SK-N-SH (cell line): Measurements from ENCODE around the gene PAPLN.

ENCODE experiments used
- CTCF ChIP-seq: fragments of 200-600 bp; sonication (generic); IDR thresholded peaks from 2 replicates; pipeline ENCODE4 v1.6.1; 2017; ENCODE audit warnings: antibody characterized with exemption, mild to moderate bottlenecking, moderate library complexity
- EP300 ChIP-seq, 2 experiments: IDR thresholded peaks; 2 replicates each; pipeline versions ENCODE4 v1.4.0 to v1.6.1; 2012; ENCODE audit warnings: borderline replicate concordance in 1 of 2, low read depth in 1 of 2, low read length in 1 of 2
- GABPA ChIP-seq: IDR thresholded peaks from 2 replicates; pipeline ENCODE4 v1.4.0; 2012; ENCODE audit warnings: low read depth, mild to moderate bottlenecking
- JUND ChIP-seq: IDR thresholded peaks from 2 replicates; pipeline ENCODE4 v1.4.0; 2012
- NFIC ChIP-seq: IDR thresholded peaks from 2 replicates; pipeline ENCODE4 v1.4.0; 2012; ENCODE audit warnings: borderline replicate concordance
- NRF1 ChIP-seq: IDR thresholded peaks from 2 replicates; pipeline ENCODE4 v1.6.1; 2012; ENCODE audit warnings: low read depth, mild to moderate bottlenecking, low read length
- PBX3 ChIP-seq: IDR thresholded peaks from 2 replicates; pipeline ENCODE4; 2012
- POLR2AphosphoS5 ChIP-seq: IDR thresholded peaks from 2 replicates; pipeline ENCODE4 v1.6.1; 2012; ENCODE audit warnings: low read depth, low read length
- RCOR1 ChIP-seq: fragments of 150-350 bp; IDR thresholded peaks from 2 replicates; pipeline ENCODE4 v1.6.1; 2017; ENCODE audit warnings: antibody characterized with exemption, low read length
- REST ChIP-seq: IDR thresholded peaks from 2 replicates; pipeline ENCODE4 v1.6.1; 2012; ENCODE audit warnings: mild to moderate bottlenecking, low read depth, low read length, moderate library complexity
- RFX5 ChIP-seq: IDR thresholded peaks from 2 replicates; pipeline ENCODE4 v1.6.1; 2012; ENCODE audit warnings: mild to moderate bottlenecking, improper control_type of control experiment, low read length
- TAF1 ChIP-seq: IDR thresholded peaks from 2 replicates; pipeline ENCODE4 v1.6.1; 2012; ENCODE audit warnings: low read depth, mild to moderate bottlenecking, low read length, moderate library complexity, borderline replicate concordance
- USF2 ChIP-seq: fragments of 150-350 bp; IDR thresholded peaks from 2 replicates; pipeline ENCODE4 v1.6.1; 2017; ENCODE audit warnings: antibody characterized with exemption, low read length, low read depth, borderline replicate concordance

GRCh38 chr14:73312687-73313086 is 75.4 kb downstream of the PAPLN start:
- TF ChIP-seq USF2 (no peak), CTCF (no peak), TAF1 (no peak), RFX5 (no peak), NRF1 (no peak), EP300 (IDR thresholded peaks at IDR 0.05; ENCODE audit: borderline replicate concordance in 1 of 2, low read depth in 1 of 2, low read length in 1 of 2) (no peak), GABPA (no peak), PBX3 (no peak), REST (no peak), JUND (no peak), NFIC (no peak), POLR2AphosphoS5 (no peak), RCOR1 (no peak)
